Naive thymus-derived CD8-positive, alpha-beta T cell (primary cell): ENCODE data around the gene SLC30A4. TPM values are rescaled to one million over a fixed set of nuclear protein-coding genes. Genes with fewer than 3 reads are reported as not detected.

Source experiments
- ATAC-seq, 2 donors: fragments of 150-1000 bp; cut with Tn5 transposase in 1 of 2; sonication (Bioruptor Pico), chemical (Tn5 transposase) in 1 of 2; 1 replicate in 1 of 2; 2 replicates in 1 of 2; pipeline ENCODE4 v1.10.0; 2021; ENCODE audit warnings: mild to moderate bottlenecking in 2 of 2, moderate library complexity in 2 of 2
- POLR2A ChIA-PET: fragments of 350-600 bp; sonication (Branson Sonifier 250); formaldehyde crosslinking; loops from one replicate; lab custom pipeline; 2021; ENCODE audit warnings: antibody characterized with exemption; lab: Charles Lee
- DNase-seq, 10 donors: peaks; one replicate each; pipeline versions ENCODE4 v3.0.0 to v3.0.0-alpha.2; 2020 to 2022
- H3K27ac Mint-ChIP-seq, 10 donors: one replicate each; pipeline ENCODE4 v1.8.0; 2020 to 2022; ENCODE audit warnings: mild to moderate bottlenecking in 10 of 10, mixed read lengths in 10 of 10, moderate library complexity in 4 of 10, inconsistent platforms in 1 of 10
- H3K27me3 Mint-ChIP-seq, 5 donors: one replicate each; pipeline ENCODE4 v1.8.0; 2021 to 2022; ENCODE audit warnings: mixed read lengths in 5 of 5
- H3K36me3 Mint-ChIP-seq, 3 donors: one replicate each; pipeline ENCODE4 v1.8.0; 2020 to 2022; ENCODE audit warnings: mixed read lengths in 3 of 3, mild to moderate bottlenecking in 2 of 3, inconsistent platforms in 1 of 3
- H3K4me1 Mint-ChIP-seq, 4 donors: one replicate each; pipeline ENCODE4 v1.8.0; 2021 to 2022; ENCODE audit warnings: mixed read lengths in 4 of 4
- H3K4me3 Mint-ChIP-seq, 10 donors: one replicate each; pipeline ENCODE4 v1.8.0; 2020 to 2022; ENCODE audit warnings: mild to moderate bottlenecking in 10 of 10, mixed read lengths in 10 of 10, moderate library complexity in 6 of 10, inconsistent platforms in 1 of 10
- H3K9me3 Mint-ChIP-seq, 9 donors: one replicate each; pipeline ENCODE4 v1.8.0; 2020 to 2022; ENCODE audit warnings: mixed read lengths in 9 of 9, mild to moderate bottlenecking in 3 of 9, inconsistent platforms in 1 of 9, moderate library complexity in 1 of 9
- polyA plus RNA-seq, 3 donors: library from polyadenylated mRNA; unstranded; fragments of 300-500 nt; fragmentation: Illumina TruSeq; gene quantifications; one replicate each; pipeline ENCODE4 v1.2.3, GENCODE V29; 2021
- total RNA-seq, 8 experiments: library from RNA in 2 of 8; stranded (reverse) in 2 of 8; gene quantifications; one replicate each; pipeline ENCODE4 v1.2.3 and lab custom pipeline; 2021 to 2026

SLC30A4 gene
- 1 to 10 TPM; 6.4 to 6.7 TPM for total RNA-seq
- polyA plus RNA-seq: 1 to 10 TPM; 1.9 to 2.9 (median 2.4) TPM
- total RNA-seq (lab: John Stamatoyannopoulos, UW): 3.4 to 21.8 (median 9.9) reads per million in 6 experiments

DNA sequence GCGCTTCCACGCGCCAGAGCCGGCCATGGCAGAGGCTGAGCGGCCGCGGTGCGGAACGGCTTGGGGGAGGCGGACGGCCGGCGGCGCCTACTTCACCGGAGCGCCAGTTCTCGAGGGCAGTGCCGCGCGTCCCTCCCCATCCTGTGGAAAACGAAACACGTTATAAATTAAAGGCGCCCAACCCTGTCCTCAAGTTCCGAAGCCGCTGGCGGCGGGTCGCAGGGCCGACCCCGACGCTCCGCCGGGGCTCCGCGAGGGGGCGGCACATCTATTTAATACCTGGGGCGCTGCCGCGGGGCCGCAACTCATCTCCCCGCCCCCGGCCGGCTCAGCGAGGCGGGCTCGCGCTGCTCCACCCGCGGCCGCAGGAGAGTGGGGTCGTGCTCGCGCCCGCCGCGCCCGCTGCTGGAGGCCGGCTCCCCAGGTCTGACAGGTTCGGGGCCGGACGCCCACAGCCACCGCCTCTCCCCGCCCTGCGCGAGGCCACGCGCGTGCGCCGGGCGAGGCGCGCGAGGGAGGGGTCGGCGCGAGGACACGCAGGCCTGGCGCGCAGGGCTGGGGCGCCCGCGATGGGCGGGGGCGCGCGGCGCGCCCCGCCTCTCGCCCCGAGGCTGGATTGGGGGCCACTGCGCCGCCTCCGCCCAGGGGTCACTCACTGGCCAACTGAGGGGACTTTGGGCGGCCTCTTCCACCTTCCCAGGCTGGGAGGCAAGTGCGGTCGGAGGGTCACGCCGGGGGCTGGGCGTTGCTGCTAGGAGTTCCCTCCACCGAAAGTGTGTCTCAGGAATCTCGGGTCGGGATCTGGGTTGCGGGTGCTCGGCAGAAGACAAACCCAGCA is at the start of gene SLC30A4:
SLC30A4 (minus strand) TSS at position 428 of the 838 bp plus-strand sequence; CDS start at position 27, 401 bp downstream.
- Mint-ChIP-seq H3K27ac (peak within 1 kb of the TSS; percentile 85 to 95 (median 89)), H3K27me3 (no peaks in the 10 kb centered on the region), H3K36me3 (peaks cover 5 to 12% (median 5%) of the 10 kb centered on the region in 3 donors), H3K4me3 (peak within 1 kb of the TSS; percentile 92 to 99 (median 94)), H3K4me1 (peaks cover 24 to 50% (median 40%) of the 10 kb centered on the region in 4 donors), H3K9me3 (no peaks in the 10 kb centered on the region)
- POLR2A ChIA-PET: interaction anchor here (4.5 kb wide), 1 partner anchor 64 kb away, joined by 25 read pairs; the partner anchor contains the start of gene BLOC1S6
- DNase-seq (peak; percentile 52 to 80 (median 68)), ATAC-seq (peak; percentile 85 to 86)

DNA sequence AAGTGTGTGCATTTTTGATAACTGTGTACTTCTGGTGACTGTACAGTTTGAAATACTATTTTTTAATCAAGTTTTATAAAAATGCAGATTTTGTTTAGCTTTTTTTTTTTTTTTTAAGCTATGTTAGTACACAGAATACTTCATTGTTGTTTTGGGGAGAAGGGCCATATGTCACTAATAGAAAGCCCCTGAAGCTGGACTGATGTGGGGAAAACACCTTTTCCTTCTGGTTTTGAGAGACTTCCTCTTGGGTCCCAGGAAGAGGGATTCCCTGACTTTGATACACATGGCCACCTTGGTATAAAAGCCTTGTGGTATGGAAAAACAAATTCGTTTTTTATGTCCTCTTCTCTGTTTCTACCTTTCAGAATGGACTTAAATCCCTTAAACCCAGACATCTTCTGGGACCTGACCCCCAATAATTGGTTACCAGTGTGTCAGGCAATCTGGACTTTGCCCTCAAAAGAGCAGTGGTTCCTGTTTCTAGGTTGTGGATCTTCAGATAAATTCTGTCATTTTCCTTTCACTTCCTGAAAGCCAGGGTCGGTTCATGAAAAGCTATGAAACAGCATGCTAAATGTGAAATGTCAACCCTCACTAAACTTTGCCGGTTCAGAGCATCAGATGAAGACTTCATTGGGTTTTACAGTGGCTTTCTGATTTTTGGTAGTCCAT is 33.5 kb upstream of the SLC30A4 start:
- no peak overlapping the region for H3K27ac Mint-ChIP-seq
- DNase-seq: no peak
- POLR2A ChIA-PET: no interaction called here
- H3K27me3 Mint-ChIP-seq: peaks cover 20 to 39% (median 20%) of the 10 kb centered on the region in 5 donors
- peaks cover 0 to 2% (median 0%) of the 10 kb centered on the region in 4 donors for H3K4me1 Mint-ChIP-seq
- no peaks in the 10 kb centered on the region for H3K9me3 Mint-ChIP-seq
- no peak overlapping the region for H3K4me3 Mint-ChIP-seq
- ATAC-seq: no peak
- no peaks in the 10 kb centered on the region for H3K36me3 Mint-ChIP-seq

DNA sequence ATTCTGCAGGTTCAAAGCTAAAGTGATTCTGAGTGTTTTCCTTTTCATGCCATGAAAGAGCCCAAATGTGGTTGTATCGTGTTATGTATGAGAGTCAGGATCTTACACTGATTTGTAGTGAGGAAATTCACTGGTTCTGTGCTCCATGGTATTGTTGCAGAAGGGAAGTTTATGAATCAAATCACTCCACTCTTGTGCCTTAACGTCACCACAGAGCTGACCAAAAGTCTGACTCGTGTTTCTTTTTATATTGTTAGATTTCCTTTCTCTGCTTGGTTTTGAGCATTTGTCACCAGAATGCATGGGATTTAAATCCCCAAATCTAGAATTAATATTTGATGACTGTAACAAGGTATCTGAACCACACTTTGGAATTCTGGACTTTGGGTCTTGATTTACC is 29.1 kb upstream of the SLC30A4 start:
- no peak for DNase-seq
- no peaks in the 10 kb centered on the region for H3K36me3 Mint-ChIP-seq
- POLR2A ChIA-PET: no interaction called here
- H3K4me3 Mint-ChIP-seq: no peak overlapping the region
- H3K9me3 Mint-ChIP-seq: no peaks in the 10 kb centered on the region
- H3K4me1 Mint-ChIP-seq: peaks cover 0 to 2% (median 0%) of the 10 kb centered on the region in 4 donors
- H3K27me3 Mint-ChIP-seq: peaks cover 9 to 31% (median 14%) of the 10 kb centered on the region in 5 donors
- H3K27ac Mint-ChIP-seq: no peak overlapping the region
- no peak for ATAC-seq

DNA sequence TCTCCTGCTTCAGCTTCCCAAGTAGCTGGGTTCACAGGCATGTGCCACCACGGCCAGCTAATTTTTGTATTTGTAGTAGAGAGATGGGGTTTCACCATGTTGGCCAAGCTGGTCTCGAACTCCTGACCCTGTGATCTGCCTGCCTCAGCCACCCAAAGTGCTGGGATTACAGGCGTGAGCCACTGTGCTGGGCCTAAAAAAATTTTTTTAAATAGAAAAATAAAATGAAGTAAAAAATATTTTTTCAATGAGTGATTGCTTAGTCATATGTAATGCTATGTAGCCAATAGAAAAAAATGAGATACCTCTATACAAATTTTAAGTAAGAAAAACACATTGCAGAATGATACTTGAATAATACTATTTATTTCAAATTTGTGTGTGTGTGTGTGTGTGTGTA is 27.9 kb upstream of the SLC30A4 start:
- Mint-ChIP-seq H3K27ac (no peak overlapping the region), H3K27me3 (peaks cover 7 to 23% (median 10%) of the 10 kb centered on the region in 5 donors), H3K36me3 (no peaks in the 10 kb centered on the region), H3K4me1 (no peaks in the 10 kb centered on the region), H3K4me3 (no peak overlapping the region), H3K9me3 (no peaks in the 10 kb centered on the region)
- ATAC-seq (no peak), DNase-seq (no peak)
- POLR2A ChIA-PET: no interaction called here

GRCh38 chr15:45549541-45550220 is 27.1 kb upstream of the SLC30A4 start:
- H3K27me3 Mint-ChIP-seq: peaks cover 4 to 15% (median 9%) of the 10 kb centered on the region in 5 donors
- no peaks in the 10 kb centered on the region for H3K4me1 Mint-ChIP-seq
- no peaks in the 10 kb centered on the region for H3K9me3 Mint-ChIP-seq
- no peak overlapping the region for H3K4me3 Mint-ChIP-seq
- DNase-seq (no peak), ATAC-seq (no peak)
- POLR2A ChIA-PET: no interaction called here
- no peaks in the 10 kb centered on the region for H3K36me3 Mint-ChIP-seq
- no peak overlapping the region for H3K27ac Mint-ChIP-seq

DNA sequence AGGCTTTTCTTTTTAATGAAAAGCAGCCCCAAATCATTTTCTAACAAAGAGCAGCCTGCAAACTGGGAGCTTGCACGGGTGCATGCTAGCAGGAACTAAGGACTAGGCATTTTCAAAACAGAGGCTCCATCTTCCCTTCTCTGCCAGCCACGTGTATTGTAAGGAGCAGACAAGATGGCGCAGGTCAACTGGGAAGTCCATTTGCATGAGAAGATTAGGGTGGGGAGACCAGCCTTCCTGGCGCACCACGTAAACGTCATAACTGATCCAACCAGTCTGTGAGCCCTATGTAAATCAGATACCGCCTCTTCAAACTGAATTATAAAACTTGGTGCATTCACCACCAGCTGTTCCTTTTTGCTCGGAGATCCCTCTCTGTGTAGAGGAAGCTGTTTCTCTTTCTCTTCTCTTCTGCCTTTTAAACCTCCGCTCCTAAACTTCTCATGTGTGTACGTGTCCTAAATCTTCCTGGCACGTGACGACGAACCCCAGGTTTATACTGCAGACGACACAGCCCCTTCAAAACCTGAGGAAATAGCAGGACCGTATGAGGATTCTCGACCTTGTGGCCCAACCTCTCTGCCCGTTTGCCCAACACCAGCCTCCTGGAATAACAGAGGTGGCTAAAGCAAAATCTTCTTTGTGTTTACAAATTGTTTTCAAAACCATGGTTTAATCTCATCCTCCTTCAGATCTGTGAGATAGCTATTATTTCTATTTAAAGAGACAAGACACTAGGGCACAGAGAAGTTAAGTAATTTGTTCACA is 26.4 kb upstream of the SLC30A4 start:
- ATAC-seq: no peak
- H3K27me3 Mint-ChIP-seq: peaks cover 1 to 9% (median 7%) of the 10 kb centered on the region in 5 donors
- peak overlapping the region in 1 of 10 donors; percentile 56 for H3K27ac Mint-ChIP-seq
- POLR2A ChIA-PET: no interaction called here
- no peaks in the 10 kb centered on the region for H3K4me1 Mint-ChIP-seq
- H3K36me3 Mint-ChIP-seq: no peaks in the 10 kb centered on the region
- H3K9me3 Mint-ChIP-seq: no peaks in the 10 kb centered on the region
- H3K4me3 Mint-ChIP-seq: no peak overlapping the region
- DNase-seq: no peak

DNA sequence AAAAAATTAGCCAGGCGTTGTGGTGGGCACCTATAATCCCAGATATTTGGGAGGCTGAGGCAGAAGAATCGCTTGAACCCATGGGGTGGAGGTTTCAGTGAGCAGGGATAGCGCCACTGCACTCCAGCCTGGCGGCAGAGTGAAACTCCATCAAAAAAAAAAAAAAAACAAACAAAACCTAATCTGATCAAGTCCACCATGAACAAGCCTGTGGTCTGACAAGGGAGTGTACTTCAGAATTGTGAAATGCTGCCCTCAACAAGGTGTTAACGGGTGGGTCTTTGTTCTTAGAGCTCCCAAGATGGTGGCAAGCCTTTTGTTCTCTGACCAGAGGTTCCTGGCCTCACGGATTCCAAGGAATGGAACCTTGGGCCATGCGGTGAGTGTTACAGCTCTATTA is 24.2 kb upstream of the SLC30A4 start:
- Mint-ChIP-seq H3K27me3 (peaks cover 0 to 9% (median 4%) of the 10 kb centered on the region in 5 donors), H3K27ac (no peak overlapping the region), H3K4me1 (no peaks in the 10 kb centered on the region), H3K9me3 (no peaks in the 10 kb centered on the region), H3K4me3 (no peak overlapping the region), H3K36me3 (no peaks in the 10 kb centered on the region)
- POLR2A ChIA-PET: no interaction called here
- ATAC-seq (no peak), DNase-seq (no peak)

GRCh38 chr15:45544266-45545023 is 21.9 kb upstream of the SLC30A4 start:
- H3K9me3 Mint-ChIP-seq: no peaks in the 10 kb centered on the region

DNA sequence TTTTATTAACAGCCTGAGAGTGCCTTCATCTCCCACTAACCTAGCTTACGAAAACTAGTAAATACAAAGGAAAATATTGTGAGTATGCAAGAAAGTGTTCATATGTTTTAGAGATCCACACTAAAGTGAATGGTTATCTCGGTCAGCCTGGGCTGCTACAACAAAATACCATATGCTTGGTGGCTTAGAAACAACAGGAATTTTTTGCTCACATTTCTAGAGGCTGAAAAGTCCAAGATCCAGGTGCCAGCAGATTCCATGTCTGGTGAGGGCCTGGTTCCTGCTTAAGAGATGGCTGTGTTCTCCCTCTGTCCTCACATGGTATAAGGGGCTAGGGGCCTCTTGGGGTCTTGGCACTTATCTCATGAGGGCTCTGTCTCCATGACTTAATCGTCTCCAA is 20.5 kb upstream of the SLC30A4 start:
- Mint-ChIP-seq H3K4me1 (peaks cover 0 to 3% (median 0%) of the 10 kb centered on the region in 4 donors), H3K4me3 (no peak overlapping the region), H3K27ac (no peak overlapping the region), H3K9me3 (no peaks in the 10 kb centered on the region), H3K27me3 (peaks cover 0 to 4% (median 0%) of the 10 kb centered on the region in 5 donors), H3K36me3 (no peaks in the 10 kb centered on the region)
- no peak for ATAC-seq
- no peak for DNase-seq
- POLR2A ChIA-PET: no interaction called here

More at GRCh38 chr15:45544266-45545023, 21.9 kb upstream of the SLC30A4 start:
- no peaks in the 10 kb centered on the region for H3K4me1 Mint-ChIP-seq
- peaks cover 0 to 7% (median 3%) of the 10 kb centered on the region in 5 donors for H3K27me3 Mint-ChIP-seq
- H3K27ac Mint-ChIP-seq: no peak overlapping the region
- ATAC-seq (no peak), DNase-seq (no peak)
- no peaks in the 10 kb centered on the region for H3K36me3 Mint-ChIP-seq
- POLR2A ChIA-PET: no interaction called here
- H3K4me3 Mint-ChIP-seq: no peak overlapping the region

- Mint-ChIP-seq H3K36me3 (no peaks in the 10 kb centered on the region), H3K9me3 (no peaks in the 10 kb centered on the region)
- POLR2A ChIA-PET: no interaction called here
These were observed 18.0 kb upstream of the SLC30A4 start for GRCh38 chr15:45540531-45540930.

DNA sequence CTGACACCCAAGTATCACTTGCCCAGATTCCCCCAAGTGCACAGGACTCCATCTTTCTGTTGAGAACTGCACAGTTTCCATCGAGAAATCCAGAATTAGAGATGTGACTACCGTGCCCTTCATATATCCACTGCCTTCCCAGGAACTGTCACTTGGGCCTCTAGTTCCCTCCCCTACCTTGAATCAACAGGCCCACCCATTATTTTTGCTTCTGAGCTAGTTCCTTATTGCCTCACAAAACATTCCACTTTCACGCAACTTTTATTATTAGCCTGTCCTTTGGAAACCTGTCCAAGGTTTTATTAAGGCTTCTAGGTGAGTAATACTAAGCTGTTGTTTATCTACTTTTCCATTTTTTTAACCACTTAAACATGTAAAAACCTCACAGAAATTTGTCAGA is 17.1 kb upstream of the SLC30A4 start:
- POLR2A ChIA-PET: no interaction called here
- Mint-ChIP-seq H3K4me1 (peaks cover 0 to 3% (median 0%) of the 10 kb centered on the region in 4 donors), H3K9me3 (no peaks in the 10 kb centered on the region), H3K27me3 (no peaks in the 10 kb centered on the region), H3K36me3 (no peaks in the 10 kb centered on the region), H3K27ac (no peak overlapping the region), H3K4me3 (no peak overlapping the region)
- DNase-seq (no peak), ATAC-seq (no peak)

More at GRCh38 chr15:45540531-45540930, 18.0 kb upstream of the SLC30A4 start:
- Mint-ChIP-seq H3K27ac (no peak overlapping the region), H3K27me3 (no peaks in the 10 kb centered on the region), H3K4me1 (peaks cover 0 to 3% (median 0%) of the 10 kb centered on the region in 4 donors), H3K4me3 (no peak overlapping the region)
- ATAC-seq: no peak
- DNase-seq: no peak
